HEK293 (cell line): ENCODE results near the gene ADH1C.

Experiments used
- CTCF ChIA-PET: fragments of 350-600 bp; formaldehyde crosslinking; extraction: SDS; loops from one replicate; lab custom pipeline; 2021; ENCODE audit warnings: antibody characterized with exemption; lab: Yijun Ruan, JAX
- POLR2A ChIA-PET: fragments of 300-600 bp; formaldehyde crosslinking; extraction: SDS; loops from one replicate; lab custom pipeline; 2020; ENCODE audit warnings: antibody characterized with exemption, inconsistent platforms; lab: Yijun Ruan, JAX
- H3K27ac ChIP-seq: fragments of 200-500 bp; sonication (Bioruptor generic); 2 replicates; pipeline ENCODE4 v1.5.1; 2014; ENCODE audit warnings: low read depth, low read length, control low read depth, inconsistent platforms; ENCODE audit errors: extremely low read depth
- H3K36me3 ChIP-seq, 2 experiments: fragments of 200-500 bp in 1 of 2; sonication (Bioruptor generic) in 1 of 2; 1 replicate in 1 of 2; 2 replicates in 1 of 2; pipeline ENCODE4 v1.5.1; 2014 to 2017; ENCODE audit warnings: inconsistent platforms in 2 of 2, low read length in 2 of 2; ENCODE audit not compliant: control insufficient read depth in 2 of 2, insufficient read depth in 1 of 2
- H3K4me1 ChIP-seq: fragments of 200-500 bp; sonication (Bioruptor generic); 2 replicates; pipeline ENCODE4 v1.5.1; 2014; ENCODE audit warnings: mild to moderate bottlenecking, low read length, inconsistent platforms; ENCODE audit not compliant: control insufficient read depth, insufficient read depth
- H3K4me3 ChIP-seq: 2 replicates; pipeline ENCODE4 v1.5.1; 2011; ENCODE audit warnings: low read depth, mild to moderate bottlenecking, control low read depth, low read length, moderate library complexity
- H3K9me3 ChIP-seq: fragments of 200-500 bp; sonication (Bioruptor generic); 2 replicates; pipeline ENCODE4 v1.5.1; 2014; ENCODE audit warnings: low read depth, low read length, inconsistent platforms; ENCODE audit not compliant: control insufficient read depth, insufficient read depth
- BCL6B ChIP-seq: fragments of 450-650 bp; formaldehyde crosslinking; IDR thresholded peaks from 2 replicates; pipeline ENCODE4 v1.5.1; 2017; ENCODE audit warnings: missing biosample characterization, missing genetic modification characterization
- HOXD13 ChIP-seq: sonication (generic); formaldehyde crosslinking; IDR thresholded peaks from 2 replicates; pipeline ENCODE4 v1.8.0; 2022; ENCODE audit warnings: missing genetic modification reagents, borderline replicate concordance
- KLF10 ChIP-seq: fragments of 450-650 bp; IDR thresholded peaks from 2 replicates; pipeline ENCODE4 v1.5.1; 2018; ENCODE audit warnings: missing biosample characterization, mild to moderate bottlenecking, missing genetic modification characterization
- MYNN ChIP-seq: fragments of 450-650 bp; formaldehyde crosslinking; IDR thresholded peaks from 2 replicates; pipeline ENCODE4 v1.5.1; 2016; ENCODE audit warnings: missing biosample characterization, missing genetic modification characterization, borderline replicate concordance
- MZF1 ChIP-seq: fragments of 450-650 bp; formaldehyde crosslinking; IDR thresholded peaks from 2 replicates; pipeline ENCODE4 v1.5.1; 2017; ENCODE audit warnings: missing biosample characterization, missing genetic modification characterization, borderline replicate concordance
- PRDM10 ChIP-seq: fragments of 450-650 bp; formaldehyde crosslinking; IDR thresholded peaks from 2 replicates; pipeline ENCODE4 v1.5.1; 2016; ENCODE audit warnings: missing biosample characterization, missing genetic modification characterization
- ZBTB10 ChIP-seq: fragments of 450-650 bp; formaldehyde crosslinking; IDR thresholded peaks from 2 replicates; pipeline ENCODE4 v1.5.1; 2016; ENCODE audit warnings: missing biosample characterization, missing genetic modification characterization
- ZBTB6 ChIP-seq: fragments of 450-650 bp; formaldehyde crosslinking; IDR thresholded peaks from 2 replicates; pipeline ENCODE4 v1.5.1; 2017; ENCODE audit warnings: missing biosample characterization, missing genetic modification characterization
- ZNF114 ChIP-seq: fragments of 450-650 bp; formaldehyde crosslinking; IDR thresholded peaks from 2 replicates; pipeline ENCODE4 v1.5.0; 2017; ENCODE audit warnings: missing biosample characterization, missing genetic modification characterization
- ZNF146 ChIP-seq: fragments of 450-650 bp; formaldehyde crosslinking; IDR thresholded peaks from 2 replicates; pipeline ENCODE4 v1.5.1; 2016; ENCODE audit warnings: missing biosample characterization, missing genetic modification characterization
- ZNF169 ChIP-seq: fragments of 450-650 bp; formaldehyde crosslinking; IDR thresholded peaks from 2 replicates; pipeline ENCODE4 v1.5.1; 2016; ENCODE audit warnings: missing biosample characterization, missing genetic modification characterization
- ZNF214 ChIP-seq: fragments of 450-650 bp; formaldehyde crosslinking; IDR thresholded peaks from 2 replicates; pipeline ENCODE4 v1.5.1; 2017; ENCODE audit warnings: missing biosample characterization, mild to moderate bottlenecking, missing genetic modification characterization, borderline replicate concordance
- ZNF266 ChIP-seq: fragments of 450-650 bp; formaldehyde crosslinking; IDR thresholded peaks from 2 replicates; pipeline ENCODE4 v1.5.1; 2016; ENCODE audit warnings: missing biosample characterization, missing genetic modification characterization, low read depth
- ZNF394 ChIP-seq: fragments of 450-650 bp; formaldehyde crosslinking; IDR thresholded peaks from 2 replicates; pipeline ENCODE4 v1.5.1; 2016; ENCODE audit warnings: missing biosample characterization, missing genetic modification characterization, mild to moderate bottlenecking, moderate library complexity, borderline replicate concordance
- ZNF521 ChIP-seq: fragments of 450-650 bp; formaldehyde crosslinking; IDR thresholded peaks from 2 replicates; pipeline ENCODE4 v1.5.1; 2017; ENCODE audit warnings: missing biosample characterization, mild to moderate bottlenecking, missing genetic modification characterization
- ZNF548 ChIP-seq: fragments of 450-650 bp; formaldehyde crosslinking; IDR thresholded peaks from 2 replicates; pipeline ENCODE4 v1.5.1; 2016; ENCODE audit warnings: missing biosample characterization, missing genetic modification characterization
- ZNF610 ChIP-seq: fragments of 450-650 bp; formaldehyde crosslinking; IDR thresholded peaks from 2 replicates; pipeline ENCODE4 v1.5.1; 2016; ENCODE audit warnings: missing biosample characterization, missing genetic modification characterization, borderline replicate concordance
- ZNF639 ChIP-seq: fragments of 450-650 bp; formaldehyde crosslinking; IDR thresholded peaks from 2 replicates; pipeline ENCODE4 v1.5.1; 2016; ENCODE audit warnings: missing biosample characterization, missing genetic modification characterization
- ZNF664 ChIP-seq: fragments of 450-650 bp; formaldehyde crosslinking; IDR thresholded peaks from 2 replicates; pipeline ENCODE4 v1.5.1; 2016; ENCODE audit warnings: missing biosample characterization, missing genetic modification characterization
- ZNF677 ChIP-seq: fragments of 450-650 bp; IDR thresholded peaks from 2 replicates; pipeline ENCODE4 v1.5.0; 2018; ENCODE audit warnings: missing biosample characterization, mild to moderate bottlenecking, missing genetic modification characterization, moderate library complexity
- ZNF692 ChIP-seq: fragments of 450-650 bp; formaldehyde crosslinking; IDR thresholded peaks from 2 replicates; pipeline ENCODE4 v1.5.1; 2016; ENCODE audit warnings: missing biosample characterization, missing genetic modification characterization

The ADH1C gene

GRCh38 chr4:99317354-99317753 is 35.2 kb downstream of the ADH1C start:
- no peaks in the 10 kb centered on the region for H3K9me3 ChIP-seq
- no peaks in the 10 kb centered on the region for H3K36me3 ChIP-seq
- CTCF ChIA-PET: no interaction called here
- TF ChIP-seq ZBTB10 (tag by site-specific recombination): no peak
- TF ChIP-seq, all 188 proteins: peak for 0
- Histone ChIP-seq H3K27ac (no peak overlapping the region), H3K4me1 (no peaks in the 10 kb centered on the region), H3K4me3 (no peak overlapping the region)
- POLR2A ChIA-PET: no interaction called here

- ChIA-PET POLR2A (no interaction called here), CTCF (no interaction called here)
- H3K27ac ChIP-seq: no peak overlapping the region
- no peaks in the 10 kb centered on the region for H3K4me1 ChIP-seq
- no peak overlapping the region for H3K4me3 ChIP-seq
- H3K36me3 ChIP-seq: no peaks in the 10 kb centered on the region
- H3K9me3 ChIP-seq: no peaks in the 10 kb centered on the region
- TF ChIP-seq KLF10 (tag by site-specific recombination) (no peak), ZNF114 (no peak), ZBTB6 (no peak), ZNF692 (tag by site-specific recombination) (no peak), MZF1 (tag by site-specific recombination) (no peak), ZNF639 (tag by site-specific recombination) (no peak), ZNF548 (no peak), ZNF664 (tag by site-specific recombination) (no peak), MYNN (tag by site-specific recombination) (no peak), ZNF146 (tag by site-specific recombination) (no peak), ZNF214 (tag by site-specific recombination) (no peak)
Measured at GRCh38 chr4:99315839-99316238, 36.7 kb downstream of the ADH1C start.

GRCh38 chr4:99314211-99314610 is 38.3 kb downstream of the ADH1C start:
- ChIA-PET CTCF (no interaction called here), POLR2A (no interaction called here)
- H3K27ac ChIP-seq: no peak overlapping the region
- no peaks in the 10 kb centered on the region for H3K9me3 ChIP-seq
- H3K4me3 ChIP-seq: no peak overlapping the region
- no peaks in the 10 kb centered on the region for H3K36me3 ChIP-seq
- no peaks in the 10 kb centered on the region for H3K4me1 ChIP-seq
- TF ChIP-seq ZNF266 (tag by site-specific recombination): no peak
- TF ChIP-seq ZNF169 (tag by site-specific recombination): no peak
- no peak for TF ChIP-seq ZNF677 (tag by site-specific recombination)
- no peak for TF ChIP-seq HOXD13 (CRISPR knock-in tag)
- TF ChIP-seq KLF10 (tag by site-specific recombination): no peak
- TF ChIP-seq PRDM10: no peak
- no peak for TF ChIP-seq ZNF394 (tag by site-specific recombination)
- TF ChIP-seq ZNF521: no peak
- no peak for TF ChIP-seq ZNF610 (tag by site-specific recombination)
- no peak for TF ChIP-seq BCL6B (tag by site-specific recombination)
